GM18909 (cell line): Measurements from ENCODE around the gene ELAPOR1.

Source experiments
- ATAC-seq: cut with Tn5 transposase; IDR thresholded peaks from one replicate; pipeline ENCODE4 v1.9.1; 2021; ENCODE audit warnings: mild to moderate bottlenecking; ENCODE audit not compliant: unreplicated experiment, poor library complexity

The ELAPOR1 gene

GRCh38 chr1:109094377-109094803 lies 19.5 kb upstream of the ELAPOR1 start:
- ATAC-seq = no peak

GRCh38 chr1:109094871-109095270 lies 19.0 kb upstream of the ELAPOR1 start:
- no peak for ATAC-seq

GRCh38 chr1:109095631-109096030 lies 18.3 kb upstream of the ELAPOR1 start:
- no peak for ATAC-seq

- no peak for ATAC-seq
Measured at GRCh38 chr1:109096120-109096519, 17.8 kb upstream of the ELAPOR1 start.

- ATAC-seq = peak; percentile 92
Measured at GRCh38 chr1:109099938-109100773, 13.8 kb upstream of the ELAPOR1 start.

- ATAC-seq = no peak
Measured at GRCh38 chr1:109104364-109105151, 9.4 kb upstream of the ELAPOR1 start.

- ATAC-seq = no peak
Measured at GRCh38 chr1:109105881-109106280, 8.0 kb upstream of the ELAPOR1 start.

GRCh38 chr1:109107785-109108184 lies 6.1 kb upstream of the ELAPOR1 start:
- ATAC-seq = no peak

- ATAC-seq = no peak
Measured at GRCh38 chr1:109109906-109110305, 4.0 kb upstream of the ELAPOR1 start.

GRCh38 chr1:109111386-109112055 lies 2.4 kb upstream of the ELAPOR1 start:
- no peak for ATAC-seq

- peak; percentile 44 for ATAC-seq
Measured at GRCh38 chr1:109112056-109112651, 1.8 kb upstream of the ELAPOR1 start.

GRCh38 chr1:109112652-109113285 lies 1.1 kb upstream of the ELAPOR1 start:
- peak; percentile 64 for ATAC-seq

GRCh38 chr1:109114342-109114674 lies 393 bp downstream of the ELAPOR1 start:
- no peak for ATAC-seq

GRCh38 chr1:109115685-109116084 lies 1.8 kb downstream of the ELAPOR1 start:
- no peak for ATAC-seq

GRCh38 chr1:109116286-109116685 lies 2.4 kb downstream of the ELAPOR1 start:
- no peak for ATAC-seq

GRCh38 chr1:109118089-109118488 lies 4.2 kb downstream of the ELAPOR1 start:
- ATAC-seq = no peak

GRCh38 chr1:109120356-109120755 lies 6.4 kb downstream of the ELAPOR1 start:
- no peak for ATAC-seq

- no peak for ATAC-seq
Measured at GRCh38 chr1:109131059-109131458, 17.1 kb downstream of the ELAPOR1 start.

GRCh38 chr1:109131800-109132199 lies 17.9 kb downstream of the ELAPOR1 start:
- no peak for ATAC-seq

GRCh38 chr1:109133002-109133706 lies 19.2 kb downstream of the ELAPOR1 start:
- ATAC-seq = no peak
